B cell (primary cell): Measurements from ENCODE around the gene TMPRSS7. TPM values are rescaled to one million over a fixed set of nuclear protein-coding genes. Genes with fewer than 3 reads are reported as not detected.

Source experiments
- ATAC-seq: fragments of 200-7000 bp; cut with Tn5 transposase; one replicate; pipeline ENCODE4 v1.10.0; 2021; ENCODE audit warnings: low read depth, mild to moderate bottlenecking, moderate number of reproducible peaks, moderate library complexity
- CTCF ChIA-PET: fragments of 350-600 bp; sonication (Branson Sonifier 250); formaldehyde crosslinking; loops from one replicate; lab custom pipeline; 2021; ENCODE audit warnings: antibody characterized with exemption, inconsistent platforms; lab: Charles Lee
- POLR2A ChIA-PET: fragments of 350-600 bp; sonication (Branson Sonifier 250); formaldehyde crosslinking; loops from one replicate; lab custom pipeline; 2021; ENCODE audit warnings: antibody characterized with exemption; lab: Charles Lee
- DNase-seq: peaks from one replicate; pipeline ENCODE4 v3.0.0; 2013
- H2AFZ ChIP-seq: 2 replicates; pipeline ENCODE4 v1.6.1; 2012; ENCODE audit warnings: mild to moderate bottlenecking, low read depth, low read length; ENCODE audit not compliant: insufficient read depth, poor library complexity, severe bottlenecking
- H3K27ac ChIP-seq, 2 donors: 1 replicate in 1 of 2; 2 replicates in 1 of 2; pipeline ENCODE4 v1.5.1; 2012 to 2013; ENCODE audit warnings: low read length in 2 of 2, mild to moderate bottlenecking in 2 of 2, moderate library complexity in 1 of 2
- H3K27me3 ChIP-seq, 4 experiments: fragments of 200-600 bp in 1 of 4; sonication (generic) in 1 of 4; replicated peaks in 1 of 4; 1 replicate in 2 of 4; 2 replicates in 2 of 4; pipeline versions ENCODE4 v1.6.1 to v1.7.0; 2013 to 2016; ENCODE audit warnings: low read length in 3 of 4, mild to moderate bottlenecking in 2 of 4, mixed read lengths in 1 of 4, moderate library complexity in 1 of 4; ENCODE audit not compliant: insufficient read depth in 4 of 4, control insufficient read depth in 3 of 4; ENCODE audit errors: control extremely low read depth in 1 of 4
- H3K36me3 ChIP-seq, 2 experiments: replicated peaks in 1 of 2; 1 replicate in 1 of 2; 2 replicates in 1 of 2; pipeline versions ENCODE4 v1.6.1 to v1.7.1; 2013; ENCODE audit warnings: low read length in 1 of 2; ENCODE audit not compliant: insufficient read depth in 2 of 2, control insufficient read depth in 1 of 2; ENCODE audit errors: control extremely low read depth in 1 of 2, extremely low read depth in 1 of 2
- H3K4me1 ChIP-seq, 2 donors: fragments of 200-600 bp in 1 of 2; sonication (generic) in 1 of 2; 1 replicate in 1 of 2; 2 replicates in 1 of 2; pipeline versions ENCODE4 v1.5.1 to v1.6.1; 2013 to 2017; ENCODE audit warnings: low read length in 2 of 2; ENCODE audit not compliant: control insufficient read depth in 2 of 2, insufficient read depth in 2 of 2
- H3K4me2 ChIP-seq: replicated peaks from 2 replicates; pipeline ENCODE3; 2012; ENCODE audit warnings: mild to moderate bottlenecking, low read depth, low read length; ENCODE audit not compliant: poor library complexity, severe bottlenecking
- H3K4me3 ChIP-seq, 5 experiments: fragments of 200-600 bp in 1 of 5; sonication (generic) in 1 of 5; 1 replicate in 3 of 5; 2 replicates in 2 of 5; pipeline versions ENCODE4 v1.5.1 to v1.7.0; 2011 to 2016; ENCODE audit warnings: low read length in 4 of 5, mild to moderate bottlenecking in 4 of 5, low read depth in 2 of 5, control low read depth in 1 of 5, moderate library complexity in 1 of 5; ENCODE audit not compliant: insufficient read depth in 1 of 5; ENCODE audit errors: control extremely low read depth in 1 of 5, extremely low read depth in 1 of 5
- H3K79me2 ChIP-seq: fragments of 200-600 bp; sonication (generic); one replicate; pipeline ENCODE4 v1.6.0; 2016; ENCODE audit warnings: low read length; ENCODE audit not compliant: control insufficient read depth, insufficient read depth
- H3K9ac ChIP-seq: fragments of 200-600 bp; sonication (generic); 2 replicates; pipeline ENCODE4 v1.6.1; 2017; ENCODE audit warnings: mild to moderate bottlenecking, low read length, moderate library complexity
- H3K9me3 ChIP-seq, 3 donors: one replicate each; pipeline versions ENCODE4 v1.6.1 to v1.7.1; 2013; ENCODE audit warnings: low read length in 2 of 3; ENCODE audit not compliant: control insufficient read depth in 2 of 3, insufficient read depth in 1 of 3; ENCODE audit errors: control extremely low read depth in 1 of 3
- H4K20me1 ChIP-seq: 2 replicates; pipeline ENCODE4 v1.6.0; 2012; ENCODE audit warnings: mild to moderate bottlenecking, low read length; ENCODE audit not compliant: insufficient read depth, control insufficient read depth, poor library complexity, severe bottlenecking
- H3K27ac Mint-ChIP-seq: one replicate; pipeline ENCODE4 v1.8.0; 2021; ENCODE audit warnings: mixed read lengths
- H3K27me3 Mint-ChIP-seq: one replicate; pipeline ENCODE4 v1.8.0; 2021; ENCODE audit warnings: mixed read lengths
- H3K4me1 Mint-ChIP-seq: one replicate; pipeline ENCODE4 v1.8.0; 2021; ENCODE audit warnings: mixed read lengths
- H3K4me3 Mint-ChIP-seq: one replicate; pipeline ENCODE4 v1.8.0; 2021; ENCODE audit warnings: mixed read lengths
- H3K9me3 Mint-ChIP-seq: one replicate; pipeline ENCODE4 v1.8.0; 2022; ENCODE audit warnings: mixed read lengths; ENCODE audit not compliant: insufficient read depth
- CTCF ChIP-seq: fragments of 200-600 bp; IDR thresholded peaks from one replicate; pipeline ENCODE4 v1.8.0; 2022; ENCODE audit warnings: antibody characterized with exemption, mild to moderate bottlenecking
- EZH2 ChIP-seq: IDR thresholded peaks from 2 replicates; pipeline ENCODE4 v1.6.1; 2012; ENCODE audit warnings: borderline replicate concordance, low read depth, mild to moderate bottlenecking, moderate library complexity, low read length; ENCODE audit not compliant: insufficient read depth, poor library complexity, severe bottlenecking
- WGBS: methylation state at CpG from one replicate; pipeline ENCODE4 v1.1.5; 2013; ENCODE audit warnings: missing lambda C conversion rate; ENCODE audit not compliant: insufficient coverage; 5-methylcytosine and 5-hydroxymethylcytosine counted together
- intact Hi-C: fragments of 100-400 bp; cut with micrococcal nuclease; formaldehyde crosslinking; loops from one replicate; pipeline ENCODE4 v1.10.0; 2022
- polyA plus RNA-seq: library from polyadenylated mRNA; depleted of rRNA; stranded (reverse); fragments of >200 nt; gene quantifications from 2 replicates; pipeline ENCODE4 v1.2.3, GENCODE V29; 2012
- total RNA-seq, 2 donors: library from RNA; stranded (reverse); fragments of 120-200 nt in 1 of 2; gene quantifications; 1 replicate in 1 of 2; 2 replicates in 1 of 2; pipeline versions ENCODE4 v1.2.3 to v1.2.4, GENCODE V29; 2013 to 2022

The TMPRSS7 gene
- total and polyA plus RNA-seq, 2 donors (not counting 1 experiment from before 2014, with no cell fraction given) = not detected

- H3K4me2 ChIP-seq = no peak overlapping the region
- Mint-ChIP-seq H3K27ac (no peak overlapping the region), H3K4me3 (no peak overlapping the region)
Measured at GRCh38 chr3:112088944-112089343, 54.4 kb downstream of the TMPRSS7 start.

More at GRCh38 chr3:112088944-112089343, 54.4 kb downstream of the TMPRSS7 start:
- no peak overlapping the region for H2AFZ ChIP-seq
- peaks cover 0 to 9% (median 0%) of the 10 kb centered on the region in 3 donors for H3K9me3 ChIP-seq
- peaks cover 26 to 38% of the 10 kb centered on the region in 2 donors for H3K4me1 ChIP-seq
- H4K20me1 ChIP-seq = no peaks in the 10 kb centered on the region
- intact Hi-C loops = no loop called here
- no peaks in the 10 kb centered on the region for H3K79me2 ChIP-seq
- DNase-seq (no peak), ATAC-seq (no peak)
- WGBS = no CpG with 5 or more reads among the region's 4 CpGs
- H3K9ac ChIP-seq = no peak overlapping the region
- Mint-ChIP-seq H3K4me1 (peaks cover 43% of the 10 kb centered on the region), H3K27me3 (peaks cover 30% of the 10 kb centered on the region), H3K9me3 (no peaks in the 10 kb centered on the region)
- POLR2A ChIA-PET = no interaction called here
- no peak overlapping the region for H3K27ac ChIP-seq
- H3K27me3 ChIP-seq = peaks cover 0 to 39% (median 22%) of the 10 kb centered on the region in 4 experiments
- no peak for TF ChIP-seq EZH2
- TF ChIP-seq CTCF = no peak
- CTCF ChIA-PET = no interaction called here
- no peaks in the 10 kb centered on the region for H3K36me3 ChIP-seq
- H3K4me3 ChIP-seq = no peak overlapping the region
